BJ (cell line): ENCODE measurements around the gene TGFB1I1. TPM values are rescaled to one million over a fixed set of nuclear protein-coding genes. Genes with fewer than 3 reads are reported as not detected.

Source experiments
- CTCF ChIA-PET: fragments of 350-600 bp; formaldehyde crosslinking; extraction: SDS; loops from one replicate; lab custom pipeline; 2021; ENCODE audit warnings: antibody characterized with exemption, inconsistent platforms; lab: Yijun Ruan, JAX
- POLR2A ChIA-PET: fragments of 300-600 bp; sonication (Branson Sonifier 250); formaldehyde crosslinking; extraction: SDS; loops from one replicate; lab custom pipeline; 2021; ENCODE audit warnings: antibody characterized with exemption; lab: Charles Lee
- DNase-seq: peaks from one replicate; pipeline ENCODE4 v3.0.0-alpha.2; 2011; ENCODE audit warnings: low read depth
- H3K27me3 ChIP-seq: 2 replicates; pipeline ENCODE4 v1.6.0; 2011; ENCODE audit warnings: low read length; ENCODE audit not compliant: control insufficient read depth, insufficient read depth
- H3K36me3 ChIP-seq: 2 replicates; pipeline ENCODE4 v1.5.1; 2011; ENCODE audit warnings: low read length; ENCODE audit not compliant: control insufficient read depth, insufficient read depth
- H3K4me3 ChIP-seq: 2 replicates; pipeline ENCODE4 v1.5.1; 2011; ENCODE audit warnings: low read depth, mild to moderate bottlenecking, control low read depth, low read length
- polyA plus RNA-seq: library from polyadenylated mRNA; depleted of rRNA; stranded (reverse); fragments of >200 nt; gene quantifications from 2 replicates; pipeline ENCODE4 v1.2.3, GENCODE V29; 2011
- TF ChIP-seq, protein P1 (sequence below): IDR thresholded peaks from 2 replicates; pipeline ENCODE4 v1.5.1; 2011; ENCODE audit warnings: low read depth, mild to moderate bottlenecking, control low read depth, inconsistent platforms, low read length, moderate library complexity; ENCODE audit not compliant: insufficient read depth

The TGFB1I1 gene
- polyA plus RNA-seq, 1 experiment: 92.3 TPM

DNA sequence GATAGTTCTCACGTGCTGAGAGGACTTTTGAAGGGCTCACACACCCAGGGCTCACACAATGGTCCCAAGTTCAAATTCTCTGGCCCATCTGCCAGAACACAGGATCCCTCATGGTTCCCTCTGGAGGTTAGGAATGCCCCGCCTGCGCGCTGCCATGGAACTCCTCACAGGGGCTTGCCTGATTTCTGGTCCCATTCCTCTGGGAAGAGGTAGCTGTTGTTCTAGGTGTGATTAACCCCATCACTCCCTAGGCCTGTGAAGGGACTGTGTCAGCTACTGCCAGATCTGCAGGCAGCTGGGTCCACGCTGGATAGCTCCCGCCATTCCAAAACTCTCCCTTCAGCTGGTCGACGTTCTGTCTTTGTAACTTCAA lies 15.0 kb upstream of the TGFB1I1 start:
- CTCF ChIA-PET: interaction anchor here (1.3 to 1.5 kb wide), 2 partner anchors 23 to 412 kb away, joined by 3 read pairs; no protein-coding TSS in a partner anchor
- Histone ChIP-seq H3K36me3 (peaks cover 3% of the 10 kb centered on the region), H3K27me3 (no peaks in the 10 kb centered on the region), H3K4me3 (no peak overlapping the region)
- no peak for DNase-seq
- TF ChIP-seq, protein P1, sequence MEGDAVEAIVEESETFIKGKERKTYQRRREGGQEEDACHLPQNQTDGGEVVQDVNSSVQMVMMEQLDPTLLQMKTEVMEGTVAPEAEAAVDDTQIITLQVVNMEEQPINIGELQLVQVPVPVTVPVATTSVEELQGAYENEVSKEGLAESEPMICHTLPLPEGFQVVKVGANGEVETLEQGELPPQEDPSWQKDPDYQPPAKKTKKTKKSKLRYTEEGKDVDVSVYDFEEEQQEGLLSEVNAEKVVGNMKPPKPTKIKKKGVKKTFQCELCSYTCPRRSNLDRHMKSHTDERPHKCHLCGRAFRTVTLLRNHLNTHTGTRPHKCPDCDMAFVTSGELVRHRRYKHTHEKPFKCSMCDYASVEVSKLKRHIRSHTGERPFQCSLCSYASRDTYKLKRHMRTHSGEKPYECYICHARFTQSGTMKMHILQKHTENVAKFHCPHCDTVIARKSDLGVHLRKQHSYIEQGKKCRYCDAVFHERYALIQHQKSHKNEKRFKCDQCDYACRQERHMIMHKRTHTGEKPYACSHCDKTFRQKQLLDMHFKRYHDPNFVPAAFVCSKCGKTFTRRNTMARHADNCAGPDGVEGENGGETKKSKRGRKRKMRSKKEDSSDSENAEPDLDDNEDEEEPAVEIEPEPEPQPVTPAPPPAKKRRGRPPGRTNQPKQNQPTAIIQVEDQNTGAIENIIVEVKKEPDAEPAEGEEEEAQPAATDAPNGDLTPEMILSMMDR: no peak
- POLR2A ChIA-PET: no interaction called here

DNA sequence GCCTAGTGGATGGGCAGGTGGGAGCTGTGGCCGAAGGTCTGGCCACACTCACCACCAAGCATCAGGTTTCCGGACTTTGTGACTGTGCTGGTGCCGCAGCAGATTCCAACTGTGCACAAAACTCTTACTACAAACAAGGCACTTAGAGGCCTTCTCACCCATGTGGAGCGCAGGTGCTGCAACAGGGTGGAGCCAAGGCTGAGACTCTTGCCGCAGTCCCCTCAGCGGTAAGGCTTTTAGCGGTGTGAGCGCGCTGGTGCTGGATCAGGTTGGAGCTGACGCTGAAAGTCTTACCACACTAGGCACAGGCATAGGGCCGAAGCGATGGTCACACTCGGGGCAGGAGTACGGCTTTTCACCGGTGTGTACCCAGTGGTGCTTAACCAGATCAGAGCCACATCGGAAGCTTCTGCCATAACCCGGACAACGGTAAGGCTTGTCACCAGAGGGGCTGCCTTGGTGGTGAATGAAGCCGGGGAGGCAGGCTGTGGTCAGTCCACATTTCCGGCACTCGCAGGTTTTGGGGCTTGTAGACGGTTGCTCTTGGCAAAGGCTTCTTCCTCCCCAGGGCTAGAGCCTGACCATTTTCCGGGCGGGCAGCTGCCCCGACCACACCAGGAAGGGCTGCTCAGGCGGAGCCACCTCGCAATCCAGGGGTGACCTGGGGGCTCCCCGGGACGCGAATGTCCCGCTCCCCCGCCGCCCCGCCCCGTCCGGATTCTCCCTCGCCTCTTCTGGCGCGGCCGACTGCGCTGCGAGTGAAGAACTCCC lies 13.7 kb upstream of the TGFB1I1 start:
- TF ChIP-seq, protein P1: no peak
- DNase-seq: no peak
- H3K27me3 ChIP-seq: no peaks in the 10 kb centered on the region
- ChIA-PET POLR2A (interaction anchor here (0.7 to 2.3 kb wide), 2 partner anchors 24 to 278 kb away, joined by 3 to 8 read pairs; partner anchors contain the start of genes FUS and SLC5A2), CTCF (interaction anchor here (0.7 to 5.2 kb wide), 13 partner anchors 12 to 504 kb away, joined by 3 to 52 read pairs (median 4); partner anchors contain the start of genes TGFB1I1 and ZNF843)
- peak overlapping the region; percentile 71 for H3K4me3 ChIP-seq
- H3K36me3 ChIP-seq: peaks cover 11% of the 10 kb centered on the region

DNA sequence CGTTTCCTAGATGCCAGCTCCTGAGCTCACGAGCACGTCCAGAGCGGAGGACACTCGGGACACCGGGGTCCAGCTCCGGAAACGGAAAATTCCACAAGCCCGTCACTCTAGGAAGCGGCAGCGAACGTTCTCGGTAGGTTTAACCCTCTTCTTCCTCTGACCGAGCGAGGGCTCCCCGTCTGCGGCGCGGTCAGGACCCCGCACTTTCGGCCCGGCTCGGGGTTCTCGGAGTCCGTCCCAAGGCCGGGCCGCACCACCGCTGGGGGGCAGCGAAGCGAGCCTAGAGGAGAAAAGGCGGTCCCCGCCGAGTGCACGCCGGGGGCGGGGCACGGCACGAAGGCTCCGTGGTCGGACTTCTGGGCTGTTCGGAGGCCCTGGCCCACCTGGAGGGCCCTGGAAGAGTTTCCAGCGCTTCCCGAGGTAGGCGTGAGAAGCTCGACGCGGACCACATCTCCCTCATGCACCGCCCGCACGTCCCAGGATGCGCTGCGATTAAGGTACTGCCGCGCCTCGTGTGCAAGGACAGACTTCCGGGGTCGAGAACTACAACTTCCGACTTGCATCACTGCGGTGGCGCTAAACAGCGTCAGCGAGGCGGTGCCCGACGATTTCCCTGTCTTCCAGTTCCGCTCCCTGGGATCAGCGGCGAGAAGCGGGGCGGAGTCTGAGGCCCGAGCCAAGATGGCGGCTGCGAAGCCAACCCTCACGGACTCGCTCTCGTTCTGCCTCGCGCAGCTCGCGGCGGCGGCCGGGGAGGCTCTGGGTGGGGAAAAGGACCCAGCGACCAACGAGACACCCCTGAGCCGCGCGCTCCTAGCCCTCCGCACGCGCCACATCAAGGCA lies 12.9 kb upstream of the TGFB1I1 start, which contains the start of gene ARMC5:
Gene ARMC5, plus strand, starts transcription at position 658 of the 843 bp plus-strand sequence. Its CDS starts 24 bp downstream, at position 682.
- TF ChIP-seq, protein P1: peak; percentile 82
- peaks cover 13% of the 10 kb centered on the region for H3K36me3 ChIP-seq
- H3K27me3 ChIP-seq: no peaks in the 10 kb centered on the region
- ChIA-PET POLR2A (interaction anchor here (0.6 to 2.3 kb wide), 6 partner anchors 13 to 531 kb away, joined by 3 to 8 read pairs (median 4); partner anchors contain the start of genes FUS, SLC5A2 and TGFB1I1), CTCF (interaction anchor here (0.7 to 5.2 kb wide), 13 partner anchors 11 to 505 kb away, joined by 3 to 52 read pairs (median 4); partner anchors contain the start of genes TGFB1I1 and ZNF843)
- peak; percentile 82 for DNase-seq
- H3K4me3 ChIP-seq: peak within 1 kb of the TSS; percentile 71

DNA sequence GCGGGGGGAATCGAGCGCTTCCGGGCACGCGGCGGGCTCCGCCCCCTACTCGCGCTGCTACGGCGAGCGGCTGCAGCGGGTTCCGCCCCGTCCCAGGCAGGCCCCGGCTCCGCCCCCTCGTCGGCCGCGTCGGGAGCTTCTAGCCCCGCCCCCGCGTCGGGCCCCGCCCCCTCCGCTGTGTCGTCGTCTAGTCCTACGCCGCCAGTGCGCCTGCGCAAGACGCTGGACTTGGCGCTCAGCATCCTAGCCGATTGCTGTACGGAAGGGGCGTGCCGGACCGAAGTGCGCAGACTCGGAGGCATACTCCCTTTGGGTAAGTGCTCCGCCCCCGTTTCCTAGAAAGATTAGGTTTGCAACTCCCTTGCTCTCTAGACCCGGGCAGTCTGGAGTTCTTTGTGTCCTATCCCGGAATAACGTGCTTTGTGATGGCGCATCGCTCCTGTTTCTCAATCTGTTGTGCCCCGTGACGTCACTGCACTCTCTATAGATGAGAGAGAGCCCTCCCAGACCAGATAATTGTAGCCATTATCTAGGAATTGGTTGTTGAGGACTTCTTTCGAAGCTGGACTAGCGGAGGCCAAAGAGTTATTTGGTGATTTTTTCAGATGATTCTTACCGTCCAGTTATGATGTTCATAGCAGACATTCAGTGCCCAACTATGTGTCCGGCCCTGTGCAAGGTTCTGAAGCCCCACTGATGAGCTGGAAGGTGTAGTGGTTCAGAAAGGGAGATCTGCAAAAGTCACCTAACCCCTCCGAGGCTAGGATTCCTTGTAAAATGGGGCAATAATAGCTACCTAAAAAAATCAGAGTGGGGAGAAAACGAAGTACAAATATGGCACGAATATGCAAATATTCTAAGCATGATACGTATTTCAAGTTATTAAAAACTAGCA lies 12.0 kb upstream of the TGFB1I1 start:
- POLR2A ChIA-PET: interaction anchor here (0.6 to 2.3 kb wide), 7 partner anchors 8 to 532 kb away, joined by 3 to 8 read pairs (median 5); partner anchors contain the start of genes FUS, SLC5A2 and TGFB1I1
- DNase-seq: peak; percentile 96
- Histone ChIP-seq H3K36me3 (peaks cover 16% of the 10 kb centered on the region), H3K27me3 (no peaks in the 10 kb centered on the region), H3K4me3 (peak overlapping the region; percentile 71)
- CTCF ChIA-PET: interaction anchor here (0.5 to 5.2 kb wide), 25 partner anchors 8 to 919 kb away, joined by 3 to 52 read pairs (median 4); partner anchors contain the start of genes HSD3B7, SLC5A2, TGFB1I1 and ZNF843
- TF ChIP-seq, protein P1: no peak
